ENCODE results near the gene ZNF816. TPM values are rescaled to one million over a fixed set of nuclear protein-coding genes. Genes with fewer than 3 reads are reported as not detected.
"Not testable (repeated sequence)": the region's sequence is repeated elsewhere in the genome, so short reads cannot be mapped to it uniquely, and the experiment has no call there.

The ZNF816 gene
- total RNA-seq, 1 donor from 2014 or later = 5.2 TPM

GRCh38 chr19:52963247-52963618 lies 552 bp upstream of the ZNF816 start:
- no peak for DNase-seq (ENCODE audit: low spot score)
- intact Hi-C loops (cut with DNase I) = loop anchor here (2.0 kb wide), 1 partner anchor 66 kb away; the partner anchor contains the start of gene ZNF320

- no peak for DNase-seq (ENCODE audit: low spot score)
- intact Hi-C loops (cut with DNase I) = loop anchor here (2.0 kb wide), 1 partner anchor 65 kb away; the partner anchor contains the start of gene ZNF320
Observed at GRCh38 chr19:52961981-52962380, 700 bp downstream of the ZNF816 start.

- intact Hi-C loops (cut with DNase I) = no loop called here
- no peak for DNase-seq (ENCODE audit: low spot score)
Observed at GRCh38 chr19:52959613-52960295, 2.9 kb downstream of the ZNF816 start.

- no peak for DNase-seq (ENCODE audit: low spot score)
- intact Hi-C loops (cut with DNase I) = no loop called here
Observed at GRCh38 chr19:52957591-52957990, 5.1 kb downstream of the ZNF816 start.

GRCh38 chr19:52956917-52957316 lies 5.8 kb downstream of the ZNF816 start:
- DNase-seq (ENCODE audit: low spot score) = no peak
- intact Hi-C loops (cut with DNase I) = no loop called here

GRCh38 chr19:52949422-52949821 lies 13.3 kb downstream of the ZNF816 start:
- intact Hi-C loops (cut with DNase I) = no loop called here
- no peak for DNase-seq (ENCODE audit: low spot score)

GRCh38 chr19:52948025-52948770 lies 14.5 kb downstream of the ZNF816 start:
- no peak for DNase-seq (ENCODE audit: low spot score)
- intact Hi-C loops (cut with DNase I) = no loop called here

- intact Hi-C loops (cut with DNase I) = no loop called here
- DNase-seq (ENCODE audit: low spot score) = no peak
Observed at GRCh38 chr19:52946322-52947310, 16.1 kb downstream of the ZNF816 start.

- intact Hi-C loops (cut with DNase I) = no loop called here
- no peak for DNase-seq (ENCODE audit: low spot score)
Observed at GRCh38 chr19:52945652-52946321, 16.9 kb downstream of the ZNF816 start.

GRCh38 chr19:52944703-52945493 lies 17.8 kb downstream of the ZNF816 start:
- intact Hi-C loops (cut with DNase I) = not testable (repeated sequence)

GRCh38 chr19:52943884-52944643 lies 18.6 kb downstream of the ZNF816 start:
- intact Hi-C loops (cut with DNase I) = loop anchor here (2.0 kb wide), 1 partner anchor 21 kb away; the partner anchor contains the start of gene ZNF888
- no peak for DNase-seq (ENCODE audit: low spot score)

More at GRCh38 chr19:52944703-52945493, 17.8 kb downstream of the ZNF816 start:
- DNase-seq (ENCODE audit: low spot score) = not testable (repeated sequence)

GRCh38 chr19:52943134-52943883 lies 19.4 kb downstream of the ZNF816 start:
- intact Hi-C loops (cut with DNase I) = loop anchor here (2.0 kb wide), 1 partner anchor 21 kb away; the partner anchor contains the start of gene ZNF888
- DNase-seq (ENCODE audit: low spot score) = no peak

- intact Hi-C loops (cut with DNase I) = loop anchor here (2.0 kb wide), 1 partner anchor 20 kb away; the partner anchor contains the start of gene ZNF888
- DNase-seq (ENCODE audit: low spot score) = peak; percentile 96
Observed at GRCh38 chr19:52942386-52943133, 20.1 kb downstream of the ZNF816 start.

GRCh38 chr19:52941941-52942385 lies 20.7 kb downstream of the ZNF816 start:
- intact Hi-C loops (cut with DNase I) = loop anchor here (2.0 kb wide), 1 partner anchor 19 kb away; the partner anchor contains the start of gene ZNF888
- DNase-seq (ENCODE audit: low spot score) = no peak

GRCh38 chr19:52941523-52941922 lies 21.2 kb downstream of the ZNF816 start:
- intact Hi-C loops (cut with DNase I); DNase-seq (ENCODE audit: low spot score): not testable (repeated sequence)

GRCh38 chr19:52940905-52941304 lies 21.8 kb downstream of the ZNF816 start:
- DNase-seq (ENCODE audit: low spot score); intact Hi-C loops (cut with DNase I): not testable (repeated sequence)

All from cardiac septum (tissue), 1 donor.